Gastrocnemius medialis (tissue), 4 donors: ENCODE data around the gene PPP1R9B.

Source experiments
- POLR2A ChIP-seq, 2 donors: fragments of 450-650 bp; IDR thresholded peaks; one replicate each; pipeline ENCODE4 v1.6.1; 2017; ENCODE audit warnings: antibody characterized with exemption in 2 of 2, mild to moderate bottlenecking in 2 of 2, moderate library complexity in 2 of 2
- TF ChIP-seq, protein P1 (sequence below), 5 experiments: fragments of 450-650 bp in 3 of 5; fragments of 200-600 bp in 2 of 5; sonication (generic) in 2 of 5; IDR thresholded peaks in 4 of 5; conservative IDR thresholded peaks in 1 of 5; 1 replicate in 4 of 5; 2 replicates in 1 of 5; pipeline ENCODE4 v1.5.1; 2016 to 2019; ENCODE audit warnings: antibody characterized with exemption in 5 of 5, mild to moderate bottlenecking in 3 of 5, moderate library complexity in 3 of 5

DNA sequence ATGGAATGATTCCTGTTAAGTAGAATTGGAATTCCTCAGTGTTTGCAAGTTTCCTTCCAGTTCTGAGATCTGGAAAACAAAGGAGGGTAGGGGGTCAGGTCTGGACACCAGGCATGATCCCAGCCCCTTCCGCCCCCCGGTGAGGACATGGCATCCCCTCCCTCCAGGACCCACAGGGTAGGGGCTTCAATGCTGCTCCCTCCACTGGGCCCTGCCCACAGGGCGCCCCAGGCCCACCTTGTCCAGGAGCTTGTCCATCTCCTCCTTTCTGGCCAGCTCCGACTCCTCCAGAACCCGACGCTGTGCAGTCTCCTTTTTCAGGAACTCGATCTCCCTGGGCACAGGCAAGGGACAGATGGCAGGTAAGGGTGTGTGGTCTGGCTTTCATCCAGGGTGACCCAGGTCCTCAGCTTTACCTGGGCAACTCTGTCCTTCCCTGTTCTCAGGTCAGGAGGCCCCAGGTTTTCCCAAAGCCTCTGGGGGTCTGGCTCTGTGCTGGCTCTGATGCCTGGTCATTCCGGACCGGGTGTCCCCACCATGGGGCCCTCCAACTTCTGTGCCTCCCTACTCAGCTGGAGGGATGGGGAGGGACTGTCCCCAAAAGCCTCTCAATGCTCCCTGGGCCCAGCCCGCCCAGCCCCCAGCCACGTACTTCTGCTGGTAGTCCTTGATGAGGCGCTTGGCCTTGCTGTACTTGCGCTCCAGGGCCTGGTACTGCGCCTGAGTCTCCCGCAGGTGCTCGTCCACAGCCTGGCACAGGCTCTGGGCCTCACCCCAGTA lies 15.0 kb downstream of the PPP1R9B start:
- TF ChIP-seq, protein P1, sequence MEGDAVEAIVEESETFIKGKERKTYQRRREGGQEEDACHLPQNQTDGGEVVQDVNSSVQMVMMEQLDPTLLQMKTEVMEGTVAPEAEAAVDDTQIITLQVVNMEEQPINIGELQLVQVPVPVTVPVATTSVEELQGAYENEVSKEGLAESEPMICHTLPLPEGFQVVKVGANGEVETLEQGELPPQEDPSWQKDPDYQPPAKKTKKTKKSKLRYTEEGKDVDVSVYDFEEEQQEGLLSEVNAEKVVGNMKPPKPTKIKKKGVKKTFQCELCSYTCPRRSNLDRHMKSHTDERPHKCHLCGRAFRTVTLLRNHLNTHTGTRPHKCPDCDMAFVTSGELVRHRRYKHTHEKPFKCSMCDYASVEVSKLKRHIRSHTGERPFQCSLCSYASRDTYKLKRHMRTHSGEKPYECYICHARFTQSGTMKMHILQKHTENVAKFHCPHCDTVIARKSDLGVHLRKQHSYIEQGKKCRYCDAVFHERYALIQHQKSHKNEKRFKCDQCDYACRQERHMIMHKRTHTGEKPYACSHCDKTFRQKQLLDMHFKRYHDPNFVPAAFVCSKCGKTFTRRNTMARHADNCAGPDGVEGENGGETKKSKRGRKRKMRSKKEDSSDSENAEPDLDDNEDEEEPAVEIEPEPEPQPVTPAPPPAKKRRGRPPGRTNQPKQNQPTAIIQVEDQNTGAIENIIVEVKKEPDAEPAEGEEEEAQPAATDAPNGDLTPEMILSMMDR (IDR thresholded peaks at IDR 0.05 in 4 of 5, conservative IDR thresholded peaks at IDR 0.05 in 1 of 5) = no peak
- TF ChIP-seq POLR2A (IDR thresholded peaks at IDR 0.05) = no peak
